Activated CD8-positive, alpha-beta memory T cell treated with anti-CD3 and anti-CD28 coated beads, Interleukin-2, amount 50 U/mL, for 24 hours (primary cell): Measurements from ENCODE around the gene PPM1H.

Experiments used
- DNase-seq: peaks from one replicate; pipeline ENCODE4 v3.0.0-alpha.2; 2020; ENCODE audit errors: extremely low read depth

The PPM1H gene

DNA sequence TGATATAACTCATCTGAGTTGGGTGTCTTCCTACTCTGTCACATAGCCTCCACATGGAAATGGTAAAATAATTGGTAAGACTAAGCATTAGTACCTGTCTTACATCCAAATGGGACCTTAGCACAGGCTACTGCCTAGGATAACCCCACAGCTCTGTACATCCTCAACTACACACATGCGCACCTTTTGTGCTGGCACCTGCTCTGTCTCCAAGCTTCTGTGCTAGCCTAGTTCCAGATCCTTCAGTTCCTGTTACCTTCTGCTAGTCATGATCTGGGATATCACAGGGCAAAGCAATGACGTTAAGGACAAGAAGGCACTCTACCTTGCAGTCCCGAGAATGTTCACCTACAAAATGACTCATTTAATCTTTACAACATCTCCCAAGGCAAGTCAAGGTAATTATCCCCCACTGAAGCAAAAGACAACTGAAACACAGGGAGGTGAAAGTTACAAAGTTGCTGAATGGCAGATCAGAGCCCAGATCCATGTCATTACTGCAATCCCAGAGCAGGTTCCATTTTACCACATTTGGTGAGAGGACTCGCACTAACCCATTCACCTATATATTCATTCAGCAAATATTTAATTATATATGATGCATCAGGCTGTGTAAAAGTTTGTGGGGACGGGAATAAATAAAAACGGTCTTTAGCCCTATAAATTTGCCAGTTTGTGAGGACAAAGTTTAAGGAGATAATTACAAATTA is 61.7 kb downstream of the PPM1H start:
- no peak for DNase-seq

- no peak for DNase-seq
Observed at GRCh38 chr12:62868820-62869219, 66.1 kb downstream of the PPM1H start.

DNA sequence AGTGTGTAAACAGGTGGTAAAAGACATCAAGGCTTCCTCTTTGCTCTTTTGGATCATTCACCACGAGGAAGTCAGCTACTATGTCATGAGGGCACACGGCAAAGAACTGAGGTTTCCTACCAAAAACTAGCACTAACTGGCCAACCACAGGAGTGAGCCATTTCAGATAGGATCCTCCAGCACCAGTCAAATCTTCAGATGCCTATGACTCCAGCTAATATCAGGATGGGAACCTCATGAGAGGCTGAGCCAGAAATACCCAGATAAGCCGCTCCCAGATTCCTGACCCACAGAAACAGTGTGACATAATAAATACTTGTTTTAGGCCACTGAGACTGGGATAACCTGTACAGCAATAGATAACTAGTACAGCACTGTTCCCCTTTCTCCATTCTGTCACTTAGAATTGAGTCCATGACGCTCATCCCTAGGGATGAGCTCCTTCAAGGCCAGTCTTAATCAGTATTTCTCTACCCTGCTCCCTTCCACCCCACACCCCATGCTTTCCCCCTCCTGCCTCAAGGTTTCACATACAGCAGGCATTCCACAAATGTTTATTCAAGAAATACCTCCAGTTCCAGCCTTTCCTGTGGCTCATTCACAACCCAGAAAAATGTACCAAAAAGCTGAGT is 68.4 kb downstream of the PPM1H start:
- DNase-seq: no peak

DNA sequence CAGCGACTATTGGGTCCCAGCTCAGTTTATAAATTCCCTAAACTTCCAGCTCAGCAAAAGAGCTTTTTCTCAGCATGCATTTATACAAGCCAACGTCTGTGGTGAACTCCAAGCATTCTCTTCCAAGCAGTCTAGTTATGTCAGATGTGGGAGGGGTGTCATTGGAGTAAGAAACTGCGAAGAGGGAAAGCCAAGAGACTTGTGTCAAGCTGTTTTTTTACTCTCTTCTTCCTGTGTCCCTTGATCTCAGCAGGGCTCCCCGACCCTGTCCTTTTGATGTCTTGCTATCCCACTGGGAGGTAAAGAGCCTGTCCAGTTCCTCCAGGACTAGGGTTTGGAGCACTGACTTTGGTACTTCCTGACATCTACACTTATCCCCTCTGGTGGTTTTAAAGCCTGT is 69.0 kb downstream of the PPM1H start:
- DNase-seq: no peak

- no peak for DNase-seq
Observed at GRCh38 chr12:62865065-62865464, 69.9 kb downstream of the PPM1H start.

GRCh38 chr12:62862259-62862881 is 72.6 kb downstream of the PPM1H start:
- no peak for DNase-seq

DNA sequence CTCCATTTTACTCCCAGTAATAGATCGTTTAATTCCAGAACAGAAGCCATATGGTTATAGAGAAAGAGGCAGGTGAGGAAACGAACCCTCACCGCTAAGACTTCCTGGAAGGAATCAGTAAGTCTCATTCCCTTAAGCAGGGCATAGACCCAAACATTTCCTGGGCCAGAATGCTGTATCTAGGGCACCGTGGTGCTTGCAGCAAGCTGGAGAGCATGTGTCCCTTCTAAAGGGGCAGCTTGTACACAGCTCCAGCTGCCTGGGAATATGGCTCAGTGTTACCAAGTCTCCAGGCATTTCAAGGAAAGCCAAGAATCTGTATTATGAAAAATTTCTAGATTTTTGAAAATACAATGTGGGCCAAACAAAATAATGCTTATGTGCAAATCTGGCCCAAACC is 73.4 kb downstream of the PPM1H start:
- no peak for DNase-seq

- DNase-seq: no peak
Observed at GRCh38 chr12:62860501-62861411, 74.2 kb downstream of the PPM1H start.

DNA sequence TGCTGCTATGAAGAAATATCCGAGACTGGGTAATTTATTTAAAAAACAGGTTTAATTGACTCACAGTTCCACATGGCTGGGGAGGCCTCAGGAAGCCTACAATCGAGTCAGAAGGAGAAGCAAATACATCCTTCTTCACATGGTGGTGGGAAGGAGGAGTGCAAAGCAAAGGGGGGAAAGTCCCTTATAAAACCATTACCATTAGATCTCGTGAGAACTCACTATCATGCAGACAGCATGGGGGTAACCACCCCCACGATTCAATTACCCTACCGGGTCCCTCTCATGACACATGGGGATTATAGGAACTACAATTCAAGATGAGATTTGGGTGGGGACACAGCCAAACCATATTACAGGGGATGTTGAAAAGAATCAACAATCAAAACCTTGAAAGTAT is 74.9 kb downstream of the PPM1H start:
- DNase-seq: no peak

DNA sequence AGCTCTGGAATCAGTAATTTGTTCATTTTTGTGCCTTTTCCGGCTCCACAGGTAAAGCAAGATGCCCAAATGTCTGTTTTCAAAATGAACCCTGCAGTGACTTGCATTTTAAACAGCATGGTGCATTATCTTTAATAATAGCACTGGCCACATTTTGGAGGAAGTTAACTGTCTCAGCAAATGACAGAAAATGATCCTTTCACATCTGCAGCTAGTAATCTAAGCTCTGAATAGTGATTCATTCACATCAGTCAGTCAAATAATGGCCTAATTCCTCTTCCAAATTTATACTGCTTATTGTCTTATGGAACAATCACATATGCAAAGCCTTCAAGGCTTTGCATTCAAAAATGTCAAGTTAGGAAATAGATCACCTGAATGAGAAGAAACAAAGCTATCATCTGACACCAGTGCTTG is 75.6 kb downstream of the PPM1H start:
- DNase-seq: no peak

DNA sequence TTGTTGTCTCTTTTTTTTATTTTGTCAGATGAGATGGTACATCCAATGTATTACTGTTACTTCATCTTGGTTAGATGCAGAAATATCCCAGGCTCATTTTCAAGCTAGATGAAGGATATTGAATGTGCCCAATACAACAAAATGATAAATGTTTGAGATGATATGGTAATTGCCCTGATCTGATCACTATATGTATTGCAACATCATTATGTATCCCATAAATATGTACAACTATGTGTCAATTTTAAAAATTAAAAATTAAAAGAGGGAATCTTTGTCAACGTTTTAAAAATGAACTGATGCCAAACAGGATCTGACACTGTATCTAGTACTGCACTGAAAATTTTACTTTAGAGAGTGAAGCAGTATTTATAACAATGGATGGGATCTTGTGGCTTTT is 78.5 kb downstream of the PPM1H start:
- no peak for DNase-seq

GRCh38 chr12:62854024-62854423 is 80.9 kb downstream of the PPM1H start:
- DNase-seq: no peak

- DNase-seq: no peak
Observed at GRCh38 chr12:62849398-62849797, 85.6 kb downstream of the PPM1H start.

DNA sequence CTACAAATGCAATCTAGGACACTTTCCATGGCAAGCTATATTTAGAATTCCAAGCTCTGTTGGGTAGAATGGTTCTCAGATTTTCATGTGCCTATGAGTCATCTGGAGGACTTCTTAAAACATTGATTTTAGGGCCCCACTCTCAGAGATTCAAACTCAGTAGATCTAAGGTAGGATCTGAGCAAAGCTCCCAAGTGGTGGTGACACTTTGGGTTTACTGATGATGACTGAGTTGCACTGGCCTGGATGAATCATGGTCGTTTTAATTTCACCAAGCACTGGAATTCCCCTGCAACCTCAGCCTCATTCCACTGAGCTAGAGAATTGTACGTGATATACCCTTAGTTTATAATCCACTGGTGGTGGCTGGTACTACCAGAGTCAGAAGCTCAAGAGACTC is 86.5 kb downstream of the PPM1H start:
- DNase-seq: no peak

GRCh38 chr12:62847709-62848108 is 87.2 kb downstream of the PPM1H start:
- DNase-seq: no peak

- no peak for DNase-seq
Observed at GRCh38 chr12:62846491-62846890, 88.5 kb downstream of the PPM1H start.

- no peak for DNase-seq
Observed at GRCh38 chr12:62844915-62845314, 90.0 kb downstream of the PPM1H start.

DNA sequence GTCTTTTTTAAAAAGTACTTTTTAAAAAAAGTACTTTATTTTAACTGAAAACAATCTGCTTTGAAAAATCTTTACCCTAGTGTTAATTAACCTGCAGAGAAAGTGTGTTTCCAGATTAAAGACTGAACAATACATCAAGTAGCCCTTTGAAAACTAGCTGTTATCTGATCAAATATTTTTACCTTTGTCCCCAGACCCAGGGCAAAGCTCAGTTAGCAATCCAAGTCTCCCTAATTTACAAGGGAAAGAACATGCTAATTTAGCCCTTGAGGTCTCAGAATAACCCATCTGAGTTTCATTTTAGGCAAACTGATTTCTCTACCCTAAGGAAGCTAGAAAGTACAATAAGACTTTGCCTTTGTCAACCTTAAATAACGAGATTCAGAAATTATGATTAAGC is 91.2 kb downstream of the PPM1H start:
- DNase-seq: no peak

DNA sequence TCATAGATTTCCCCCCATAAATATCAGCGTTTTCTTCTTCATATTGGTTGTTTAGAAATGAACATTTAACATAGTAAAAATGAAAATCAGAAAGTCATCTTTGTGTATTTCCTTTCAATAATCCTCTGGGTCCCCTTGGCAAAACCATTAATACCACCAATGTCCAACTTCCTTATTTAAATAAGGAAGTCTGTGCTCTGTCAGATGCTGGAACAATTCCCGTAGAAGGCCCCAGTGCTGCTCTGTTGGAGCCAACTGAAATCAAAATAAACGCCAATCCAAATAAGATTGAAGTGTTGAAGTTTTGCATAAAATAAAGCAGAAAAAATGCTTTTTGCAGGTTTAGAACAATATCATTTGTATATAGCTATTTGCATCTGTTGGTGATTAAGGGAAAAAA is 93.1 kb downstream of the PPM1H start:
- DNase-seq: no peak

- DNase-seq: no peak
Observed at GRCh38 chr12:62840806-62841205, 94.1 kb downstream of the PPM1H start.

GRCh38 chr12:62839869-62840660 is 94.9 kb downstream of the PPM1H start:
- no peak for DNase-seq
